Hepatocyte (in vitro differentiated cells): ENCODE results near the gene ATP13A2. TPM values are rescaled to one million over a fixed set of nuclear protein-coding genes. Genes with fewer than 3 reads are reported as not detected.

ENCODE experiments used
- DNase-seq: peaks from one replicate; pipeline ENCODE4 v3.0.0-alpha.2; 2016; ENCODE audit warnings: low spot score
- H2AFZ ChIP-seq: fragments of 200-600 bp; sonication (generic); 2 replicates; pipeline ENCODE4 v1.6.0; 2016; ENCODE audit warnings: antibody characterized with exemption, mild to moderate bottlenecking
- H3K27ac ChIP-seq: fragments of 200-600 bp; sonication (generic); 2 replicates; pipeline ENCODE4 v1.5.1; 2016; ENCODE audit warnings: mild to moderate bottlenecking
- H3K27me3 ChIP-seq: fragments of 200-600 bp; sonication (generic); 2 replicates; pipeline ENCODE4 v1.6.1; 2016
- H3K36me3 ChIP-seq: fragments of 200-600 bp; sonication (generic); replicated peaks from 2 replicates; pipeline ENCODE4 v1.5.1; 2016; ENCODE audit warnings: low read depth; ENCODE audit not compliant: insufficient read depth
- H3K4me1 ChIP-seq: fragments of 200-600 bp; sonication (generic); 2 replicates; pipeline ENCODE4 v1.5.1; 2016; ENCODE audit warnings: mild to moderate bottlenecking, moderate library complexity; ENCODE audit not compliant: insufficient read depth
- H3K4me2 ChIP-seq: fragments of 200-600 bp; sonication (generic); 2 replicates; pipeline ENCODE4 v1.6.0; 2016
- H3K4me3 ChIP-seq: fragments of 200-600 bp; sonication (generic); 2 replicates; pipeline ENCODE4 v1.5.1; 2016; ENCODE audit warnings: mild to moderate bottlenecking
- H3K79me2 ChIP-seq: fragments of 200-600 bp; sonication (generic); 2 replicates; pipeline ENCODE4 v1.6.0; 2017; ENCODE audit warnings: mild to moderate bottlenecking
- H3K9me2 ChIP-seq: fragments of 200-600 bp; sonication (generic); replicated peaks from 2 replicates; pipeline ENCODE4 v1.6.0; 2017; ENCODE audit warnings: mild to moderate bottlenecking; ENCODE audit not compliant: insufficient read depth
- H3K9me3 ChIP-seq: fragments of 200-600 bp; sonication (generic); 2 replicates; pipeline ENCODE4 v1.5.1; 2016; ENCODE audit warnings: low read depth, mild to moderate bottlenecking
- H4K20me1 ChIP-seq: fragments of 200-600 bp; sonication (generic); 2 replicates; pipeline ENCODE4 v1.6.0; 2016; ENCODE audit warnings: mild to moderate bottlenecking; ENCODE audit not compliant: insufficient read depth, poor library complexity, severe bottlenecking
- EZH2 ChIP-seq: fragments of 200-600 bp; sonication (generic); IDR thresholded peaks from 2 replicates; pipeline ENCODE4 v1.6.1; 2016; ENCODE audit warnings: antibody characterized with exemption, mild to moderate bottlenecking, borderline replicate concordance
- EZH2phosphoT487 ChIP-seq: fragments of 200-600 bp; sonication (generic); IDR thresholded peaks from one replicate; pipeline ENCODE4 v1.6.1; 2018; ENCODE audit warnings: antibody characterized with exemption, mild to moderate bottlenecking, low read depth, moderate library complexity; ENCODE audit not compliant: unreplicated experiment, severe bottlenecking
- WGBS: methylation state at CpG from one replicate; pipeline ENCODE4 v1.1.6; 2016; ENCODE audit warnings: low lambda C conversion rate; ENCODE audit errors: missing lambda C conversion rate; 5-methylcytosine and 5-hydroxymethylcytosine counted together
- polyA plus RNA-seq: library from polyadenylated mRNA; unstranded; fragments of >200 nt; fragmentation: Nextera tagmentation; extraction: Ambion mirVana; gene quantifications from 2 replicates; pipeline ENCODE4 v1.2.1, GENCODE V29; 2016
- total RNA-seq: library from RNA; depleted of rRNA; stranded (reverse); fragments of >200 nt; gene quantifications from 2 replicates; pipeline ENCODE4 v1.2.3, GENCODE V29; 2014
- TF ChIP-seq, protein P1 (sequence below): fragments of 200-600 bp; sonication (generic); IDR thresholded peaks from 2 replicates; pipeline ENCODE4 v1.5.1; 2016; ENCODE audit warnings: antibody characterized with exemption, mild to moderate bottlenecking; ENCODE audit not compliant: poor library complexity

ATP13A2 gene
- total and polyA plus RNA-seq, 2 experiments from 2014 or later, result 30.0 to 52.3 TPM

DNA sequence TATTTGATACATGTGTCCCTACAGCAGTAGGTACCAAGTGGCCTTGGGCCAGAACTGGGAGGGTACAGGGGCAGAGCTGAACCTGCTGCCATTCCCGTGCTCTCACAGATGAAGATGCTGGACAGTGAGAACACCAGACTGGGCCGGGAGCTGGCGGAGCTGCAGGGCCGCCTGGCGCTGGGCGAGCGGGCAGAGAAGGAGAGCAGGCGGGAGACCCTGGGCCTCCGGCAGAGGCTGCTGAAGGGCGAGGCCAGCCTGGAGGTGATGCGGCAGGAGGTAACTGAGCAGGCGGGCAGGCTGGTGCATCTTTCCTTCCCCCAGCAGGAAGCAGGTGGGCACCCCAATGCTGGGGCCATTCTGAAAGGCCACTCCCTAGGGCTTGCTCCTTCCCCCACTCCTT is 53.3 kb downstream of the ATP13A2 start:
- no peak overlapping the region for H3K27ac ChIP-seq
- no peaks in the 10 kb centered on the region for H3K9me2 ChIP-seq
- H3K79me2 ChIP-seq, result no peaks in the 10 kb centered on the region
- H3K4me3 ChIP-seq, result no peak overlapping the region
- H3K4me2 ChIP-seq, result no peak overlapping the region
- no peaks in the 10 kb centered on the region for H3K27me3 ChIP-seq
- no peaks in the 10 kb centered on the region for H4K20me1 ChIP-seq
- DNase-seq, result no peak
- TF ChIP-seq, protein P1, sequence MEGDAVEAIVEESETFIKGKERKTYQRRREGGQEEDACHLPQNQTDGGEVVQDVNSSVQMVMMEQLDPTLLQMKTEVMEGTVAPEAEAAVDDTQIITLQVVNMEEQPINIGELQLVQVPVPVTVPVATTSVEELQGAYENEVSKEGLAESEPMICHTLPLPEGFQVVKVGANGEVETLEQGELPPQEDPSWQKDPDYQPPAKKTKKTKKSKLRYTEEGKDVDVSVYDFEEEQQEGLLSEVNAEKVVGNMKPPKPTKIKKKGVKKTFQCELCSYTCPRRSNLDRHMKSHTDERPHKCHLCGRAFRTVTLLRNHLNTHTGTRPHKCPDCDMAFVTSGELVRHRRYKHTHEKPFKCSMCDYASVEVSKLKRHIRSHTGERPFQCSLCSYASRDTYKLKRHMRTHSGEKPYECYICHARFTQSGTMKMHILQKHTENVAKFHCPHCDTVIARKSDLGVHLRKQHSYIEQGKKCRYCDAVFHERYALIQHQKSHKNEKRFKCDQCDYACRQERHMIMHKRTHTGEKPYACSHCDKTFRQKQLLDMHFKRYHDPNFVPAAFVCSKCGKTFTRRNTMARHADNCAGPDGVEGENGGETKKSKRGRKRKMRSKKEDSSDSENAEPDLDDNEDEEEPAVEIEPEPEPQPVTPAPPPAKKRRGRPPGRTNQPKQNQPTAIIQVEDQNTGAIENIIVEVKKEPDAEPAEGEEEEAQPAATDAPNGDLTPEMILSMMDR, result no peak
- no peak for TF ChIP-seq EZH2
- TF ChIP-seq EZH2phosphoT487, result no peak
- no peak overlapping the region for H2AFZ ChIP-seq
- WGBS, result 91% methylated on average over 12 of the region's 12 CpGs
- no peaks in the 10 kb centered on the region for H3K36me3 ChIP-seq
- no peaks in the 10 kb centered on the region for H3K9me3 ChIP-seq
- H3K4me1 ChIP-seq, result peaks cover 5% of the 10 kb centered on the region

DNA sequence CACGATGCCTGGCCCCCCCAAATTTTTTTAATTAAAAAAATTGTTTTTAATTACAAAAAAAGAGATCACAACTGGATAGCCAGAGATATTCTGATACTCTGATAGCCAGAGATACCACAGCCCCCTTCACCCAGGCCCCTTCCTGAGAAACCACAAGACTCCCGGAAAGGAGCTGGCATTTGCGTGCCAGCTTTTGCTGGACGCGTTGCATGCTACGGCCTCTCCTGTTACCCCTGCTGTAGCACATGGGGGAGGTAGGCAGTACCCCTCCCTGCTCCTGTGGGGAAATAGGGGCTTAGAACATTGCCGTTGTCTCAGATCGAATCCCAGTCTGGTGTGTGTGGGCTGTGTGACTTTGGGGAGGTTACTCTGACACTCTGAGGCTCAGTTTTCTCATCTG is 54.0 kb downstream of the ATP13A2 start:
- Histone ChIP-seq H3K27me3 (no peaks in the 10 kb centered on the region), H3K9me2 (no peaks in the 10 kb centered on the region), H3K36me3 (no peaks in the 10 kb centered on the region), H3K9me3 (no peaks in the 10 kb centered on the region), H3K4me1 (peaks cover 5% of the 10 kb centered on the region), H3K4me3 (no peak overlapping the region), H2AFZ (no peak overlapping the region), H3K27ac (no peak overlapping the region), H4K20me1 (no peaks in the 10 kb centered on the region), H3K79me2 (no peaks in the 10 kb centered on the region), H3K4me2 (no peak overlapping the region)
- no peak for DNase-seq
- WGBS, result 96% methylated on average over 8 of the region's 8 CpGs
- TF ChIP-seq, protein P1, result no peak
- TF ChIP-seq EZH2, result no peak

DNA sequence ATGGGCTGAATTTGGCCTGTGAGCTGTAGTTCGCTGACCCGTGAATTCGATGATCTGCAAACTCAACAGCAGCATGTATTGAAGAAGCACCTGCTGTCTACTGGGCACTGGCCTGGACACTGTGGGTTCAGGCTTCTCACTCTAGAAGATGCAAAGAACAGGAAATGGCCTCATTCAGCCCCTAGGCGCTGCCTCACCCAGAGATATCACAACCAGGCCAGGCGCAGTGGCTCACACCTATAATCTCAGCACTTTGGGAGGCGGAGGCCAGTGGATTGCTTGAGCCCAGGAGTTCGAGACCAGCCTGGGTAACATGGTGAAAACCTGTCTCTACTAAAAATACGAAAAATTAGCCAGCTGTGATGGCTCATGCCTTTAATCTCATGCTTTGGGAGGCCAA is 55.0 kb downstream of the ATP13A2 start:
- Histone ChIP-seq H4K20me1 (no peaks in the 10 kb centered on the region), H3K27ac (no peak overlapping the region), H3K9me3 (no peaks in the 10 kb centered on the region), H2AFZ (no peak overlapping the region), H3K4me3 (no peak overlapping the region), H3K79me2 (no peaks in the 10 kb centered on the region), H3K9me2 (no peaks in the 10 kb centered on the region), H3K36me3 (no peaks in the 10 kb centered on the region), H3K4me1 (peaks cover 5% of the 10 kb centered on the region), H3K27me3 (no peaks in the 10 kb centered on the region), H3K4me2 (no peak overlapping the region)
- DNase-seq, result no peak
- no peak for TF ChIP-seq EZH2phosphoT487
- TF ChIP-seq, protein P1, result no peak
- no peak for TF ChIP-seq EZH2
- WGBS, result 96% methylated on average over 8 of the region's 8 CpGs

DNA sequence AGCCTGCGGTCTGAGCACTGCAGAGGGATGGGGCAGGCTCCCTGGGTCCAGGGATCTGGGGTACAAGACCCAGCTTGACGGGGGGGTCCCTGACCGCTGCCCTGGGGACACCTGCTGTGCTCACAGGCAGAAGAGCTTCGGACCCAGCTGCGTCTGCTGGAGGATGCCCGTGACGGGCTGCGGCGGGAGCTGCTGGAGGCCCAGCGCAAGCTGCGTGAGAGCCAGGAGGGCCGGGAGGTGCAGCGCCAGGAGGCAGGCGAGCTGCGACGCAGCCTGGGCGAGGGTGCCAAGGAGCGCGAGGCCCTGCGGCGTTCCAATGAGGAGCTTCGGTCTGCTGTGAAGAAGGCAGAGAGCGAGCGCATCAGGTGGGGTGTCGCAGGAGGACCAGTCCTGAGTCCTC is 56.5 kb downstream of the ATP13A2 start:
- Histone ChIP-seq H3K4me3 (no peak overlapping the region), H3K4me1 (no peaks in the 10 kb centered on the region), H4K20me1 (no peaks in the 10 kb centered on the region), H3K4me2 (no peak overlapping the region), H3K79me2 (no peaks in the 10 kb centered on the region), H3K27ac (no peak overlapping the region), H3K9me3 (no peaks in the 10 kb centered on the region), H3K27me3 (no peaks in the 10 kb centered on the region), H2AFZ (no peak overlapping the region), H3K36me3 (no peaks in the 10 kb centered on the region), H3K9me2 (no peaks in the 10 kb centered on the region)
- no peak for DNase-seq
- WGBS, result 99% methylated on average over 22 of the region's 25 CpGs
- TF ChIP-seq, protein P1, result no peak
- TF ChIP-seq EZH2 (no peak), EZH2phosphoT487 (no peak)
